Choroid plexus epithelial cell (primary cell): ENCODE measurements around the gene MAPK1.
"Not testable (repeated sequence)": the region's sequence is repeated elsewhere in the genome, so short reads cannot be mapped to it uniquely, and the experiment has no call there.

Experiments used
- DNase-seq: peaks from one replicate; pipeline ENCODE4 v3.0.0-alpha.2; 2010; ENCODE audit warnings: low read depth
- H3K4me3 ChIP-seq: 2 replicates; pipeline ENCODE4 v1.5.1; 2011; ENCODE audit warnings: low read depth, mild to moderate bottlenecking, control low read depth, low read length, moderate library complexity
- CTCF ChIP-seq: conservative IDR thresholded peaks from 2 replicates; pipeline ENCODE4 v1.5.1; 2011; ENCODE audit warnings: low read depth, mild to moderate bottlenecking, control low read depth, inconsistent platforms, low read length, moderate library complexity

The MAPK1 gene

GRCh38 chr22:21867528-21868266, at the start of gene MAPK1:
TSS of gene MAPK1 (minus strand) at chr22:21867645. CDS start at chr22:21867440, 205 bp downstream.
- peak; percentile 29 for TF ChIP-seq CTCF
- peak; percentile 86 for DNase-seq
- peak within 1 kb of the TSS; percentile 85 for H3K4me3 ChIP-seq

- no peak overlapping the region for H3K4me3 ChIP-seq
- no peak for TF ChIP-seq CTCF
- no peak for DNase-seq
Observed at GRCh38 chr22:21916309-21916918, 49.0 kb upstream of the MAPK1 start.

- DNase-seq: no peak
- no peak overlapping the region for H3K4me3 ChIP-seq
- TF ChIP-seq CTCF: no peak
Observed at GRCh38 chr22:21915624-21916308, 48.3 kb upstream of the MAPK1 start.

GRCh38 chr22:21914033-21914642, 46.7 kb upstream of the MAPK1 start:
- not testable (repeated sequence) for H3K4me3 ChIP-seq, DNase-seq

- not testable (repeated sequence) for DNase-seq, H3K4me3 ChIP-seq
Observed at GRCh38 chr22:21910367-21910766, 42.9 kb upstream of the MAPK1 start.

- H3K4me3 ChIP-seq: no peak overlapping the region
- no peak for TF ChIP-seq CTCF
- DNase-seq: no peak
Observed at GRCh38 chr22:21909871-21910270, 42.4 kb upstream of the MAPK1 start.

- no peak for TF ChIP-seq CTCF
- no peak overlapping the region for H3K4me3 ChIP-seq
- DNase-seq: no peak
Observed at GRCh38 chr22:21907638-21908522, 40.4 kb upstream of the MAPK1 start.

- DNase-seq, H3K4me3 ChIP-seq: not testable (repeated sequence)
Observed at GRCh38 chr22:21905234-21905633, 37.8 kb upstream of the MAPK1 start.
